Measurements from ENCODE around the gene AKR1C1. TPM values are rescaled to one million over a fixed set of nuclear protein-coding genes. Genes with fewer than 3 reads are reported as not detected.
"Not testable (repeated sequence)": the region's sequence is repeated elsewhere in the genome, so short reads cannot be mapped to it uniquely, and the experiment has no call there.

The AKR1C1 gene
- total RNA-seq, 2 donors from 2014 or later: 91.5 to 160 TPM

GRCh38 chr10:4931587-4931986 is 31.6 kb upstream of the AKR1C1 start:
- no peak for ATAC-seq (ENCODE audit: insufficient number of reproducible peaks, low FRiP score, low read depth)
- no peaks in the 10 kb centered on the region for H3K36me3 ChIP-seq
- H3K27ac ChIP-seq: peak overlapping the region; percentile 11 to 12
- TF ChIP-seq CTCF (IDR thresholded peaks at IDR 0.05): no peak
- H3K27me3 ChIP-seq (replicated peaks; ENCODE audit: insufficient read depth): no peaks in the 10 kb centered on the region
- no peak for DNase-seq (ENCODE audit: low spot score)
- H3K9me3 ChIP-seq: no peaks in the 10 kb centered on the region
- H3K4me3 ChIP-seq: no peak overlapping the region
- peaks cover 0 to 6% of the 10 kb centered on the region in 2 donors for H3K4me1 ChIP-seq (ENCODE audit: control insufficient read depth in 1 of 2, low read depth in 2 of 2)

GRCh38 chr10:4934391-4934987 is 28.7 kb upstream of the AKR1C1 start:
- Histone ChIP-seq H3K27ac (no peak overlapping the region), H3K27me3 (replicated peaks; ENCODE audit: insufficient read depth) (no peaks in the 10 kb centered on the region), H3K36me3 (no peaks in the 10 kb centered on the region), H3K4me1 (ENCODE audit: control insufficient read depth in 1 of 2, low read depth in 2 of 2) (peaks cover 0 to 14% of the 10 kb centered on the region in 2 donors), H3K9me3 (no peaks in the 10 kb centered on the region), H3K4me3 (no peak overlapping the region)
- DNase-seq (ENCODE audit: low spot score): no peak
- ATAC-seq (ENCODE audit: insufficient number of reproducible peaks, low FRiP score, low read depth): no peak
- TF ChIP-seq CTCF (IDR thresholded peaks at IDR 0.05): no peak

GRCh38 chr10:4937346-4937745 is 25.9 kb upstream of the AKR1C1 start:
- DNase-seq (ENCODE audit: low spot score) (no peak), ATAC-seq (ENCODE audit: insufficient number of reproducible peaks, low FRiP score, low read depth) (no peak)
- Histone ChIP-seq H3K9me3 (no peaks in the 10 kb centered on the region), H3K4me3 (no peak overlapping the region), H3K27me3 (replicated peaks; ENCODE audit: insufficient read depth) (no peaks in the 10 kb centered on the region), H3K27ac (no peak overlapping the region), H3K4me1 (ENCODE audit: control insufficient read depth in 1 of 2, low read depth in 2 of 2) (peaks cover 9 to 37% of the 10 kb centered on the region in 2 donors), H3K36me3 (no peaks in the 10 kb centered on the region)
- no peak for TF ChIP-seq CTCF (IDR thresholded peaks at IDR 0.05)

GRCh38 chr10:4939224-4940072 is 23.8 kb upstream of the AKR1C1 start:
- no peak for DNase-seq (ENCODE audit: low spot score)
- no peak overlapping the region for H3K4me3 ChIP-seq
- no peaks in the 10 kb centered on the region for H3K9me3 ChIP-seq
- peak overlapping the region in 1 of 2 donors; percentile 21 for H3K27ac ChIP-seq
- peaks cover 25 to 58% of the 10 kb centered on the region in 2 donors for H3K4me1 ChIP-seq (ENCODE audit: control insufficient read depth in 1 of 2, low read depth in 2 of 2)
- no peaks in the 10 kb centered on the region for H3K36me3 ChIP-seq
- no peak for TF ChIP-seq CTCF (IDR thresholded peaks at IDR 0.05)
- ATAC-seq (ENCODE audit: insufficient number of reproducible peaks, low FRiP score, low read depth): no peak
- no peaks in the 10 kb centered on the region for H3K27me3 ChIP-seq (replicated peaks; ENCODE audit: insufficient read depth)

GRCh38 chr10:4940073-4940428 is 23.2 kb upstream of the AKR1C1 start:
- not testable (repeated sequence) for H3K9me3 ChIP-seq; H3K36me3 ChIP-seq; H3K4me3 ChIP-seq; H3K27me3 ChIP-seq (replicated peaks; ENCODE audit: insufficient read depth); ATAC-seq (ENCODE audit: insufficient number of reproducible peaks, low FRiP score, low read depth); DNase-seq (ENCODE audit: low spot score)
- peak overlapping the region in 1 of 2 donors; percentile 21 for H3K27ac ChIP-seq
- peaks cover 25 to 64% of the 10 kb centered on the region in 2 donors for H3K4me1 ChIP-seq (ENCODE audit: control insufficient read depth in 1 of 2, low read depth in 2 of 2)

GRCh38 chr10:4940909-4941308 is 22.3 kb upstream of the AKR1C1 start:
- peak overlapping the region; percentile 79 to 93 for H3K27ac ChIP-seq
- not testable (repeated sequence) for ATAC-seq (ENCODE audit: insufficient number of reproducible peaks, low FRiP score, low read depth)

More at GRCh38 chr10:4940909-4941308, 22.3 kb upstream of the AKR1C1 start:
- DNase-seq (ENCODE audit: low spot score); H3K36me3 ChIP-seq; H3K4me3 ChIP-seq; H3K9me3 ChIP-seq; H3K27me3 ChIP-seq (replicated peaks; ENCODE audit: insufficient read depth): not testable (repeated sequence)
- H3K4me1 ChIP-seq (ENCODE audit: control insufficient read depth in 1 of 2, low read depth in 2 of 2): peaks cover 25 to 71% of the 10 kb centered on the region in 2 donors

All from thoracic aorta (tissue), 2 donors.